Esophagus muscularis mucosa (tissue), 3 donors: ENCODE data around the gene ZNF37A.

ENCODE experiments used
- POLR2A ChIP-seq: fragments of 450-650 bp; IDR thresholded peaks from one replicate; pipeline ENCODE4 v1.6.1; 2017; ENCODE audit warnings: antibody characterized with exemption, moderate library complexity, mild to moderate bottlenecking, low read depth
- POLR2AphosphoS5 ChIP-seq, 2 donors: sonication (generic); formaldehyde crosslinking; IDR thresholded peaks; one replicate each; pipeline ENCODE4 v1.6.1; 2017; ENCODE audit warnings: antibody characterized with exemption in 2 of 2
- TF ChIP-seq, protein P1 (sequence below), 3 experiments: fragments of 200-600 bp in 2 of 3; fragments of 450-650 bp in 1 of 3; sonication (generic) in 2 of 3; IDR thresholded peaks; one replicate each; pipeline ENCODE4 v1.5.1; 2017 to 2019; ENCODE audit warnings: antibody characterized with exemption in 3 of 3, mild to moderate bottlenecking in 2 of 3, moderate library complexity in 1 of 3

DNA sequence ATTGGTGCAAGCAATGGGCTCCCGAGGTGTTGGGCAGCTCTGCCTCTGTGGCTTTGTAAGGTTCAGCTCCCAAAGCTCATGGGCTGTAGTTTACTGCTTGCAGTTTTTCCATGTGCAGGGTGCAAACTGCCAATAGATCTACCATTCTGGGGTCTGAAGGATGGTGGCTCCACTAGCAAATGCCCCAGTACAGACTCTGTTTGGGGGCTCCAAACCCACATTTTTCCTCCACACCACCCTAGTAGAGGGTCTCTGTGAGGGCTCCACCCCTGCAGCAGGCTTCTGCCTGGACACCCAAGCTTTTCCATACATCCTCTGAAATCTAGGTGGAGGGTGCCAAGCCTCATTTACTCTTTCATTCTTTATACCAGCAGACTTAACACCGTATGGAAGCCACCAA lies 17.4 kb upstream of the ZNF37A start:
- TF ChIP-seq, protein P1, sequence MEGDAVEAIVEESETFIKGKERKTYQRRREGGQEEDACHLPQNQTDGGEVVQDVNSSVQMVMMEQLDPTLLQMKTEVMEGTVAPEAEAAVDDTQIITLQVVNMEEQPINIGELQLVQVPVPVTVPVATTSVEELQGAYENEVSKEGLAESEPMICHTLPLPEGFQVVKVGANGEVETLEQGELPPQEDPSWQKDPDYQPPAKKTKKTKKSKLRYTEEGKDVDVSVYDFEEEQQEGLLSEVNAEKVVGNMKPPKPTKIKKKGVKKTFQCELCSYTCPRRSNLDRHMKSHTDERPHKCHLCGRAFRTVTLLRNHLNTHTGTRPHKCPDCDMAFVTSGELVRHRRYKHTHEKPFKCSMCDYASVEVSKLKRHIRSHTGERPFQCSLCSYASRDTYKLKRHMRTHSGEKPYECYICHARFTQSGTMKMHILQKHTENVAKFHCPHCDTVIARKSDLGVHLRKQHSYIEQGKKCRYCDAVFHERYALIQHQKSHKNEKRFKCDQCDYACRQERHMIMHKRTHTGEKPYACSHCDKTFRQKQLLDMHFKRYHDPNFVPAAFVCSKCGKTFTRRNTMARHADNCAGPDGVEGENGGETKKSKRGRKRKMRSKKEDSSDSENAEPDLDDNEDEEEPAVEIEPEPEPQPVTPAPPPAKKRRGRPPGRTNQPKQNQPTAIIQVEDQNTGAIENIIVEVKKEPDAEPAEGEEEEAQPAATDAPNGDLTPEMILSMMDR (IDR thresholded peaks at IDR 0.05), result no peak
- no peak for TF ChIP-seq POLR2AphosphoS5 (IDR thresholded peaks at IDR 0.05)
- no peak for TF ChIP-seq POLR2A
